Central memory CD4-positive, alpha-beta T cell (primary cell): ENCODE data around the gene CCND1.

ENCODE experiments used
- DNase-seq: peaks from one replicate; pipeline ENCODE4 v3.0.0; 2022

CCND1 gene

DNA sequence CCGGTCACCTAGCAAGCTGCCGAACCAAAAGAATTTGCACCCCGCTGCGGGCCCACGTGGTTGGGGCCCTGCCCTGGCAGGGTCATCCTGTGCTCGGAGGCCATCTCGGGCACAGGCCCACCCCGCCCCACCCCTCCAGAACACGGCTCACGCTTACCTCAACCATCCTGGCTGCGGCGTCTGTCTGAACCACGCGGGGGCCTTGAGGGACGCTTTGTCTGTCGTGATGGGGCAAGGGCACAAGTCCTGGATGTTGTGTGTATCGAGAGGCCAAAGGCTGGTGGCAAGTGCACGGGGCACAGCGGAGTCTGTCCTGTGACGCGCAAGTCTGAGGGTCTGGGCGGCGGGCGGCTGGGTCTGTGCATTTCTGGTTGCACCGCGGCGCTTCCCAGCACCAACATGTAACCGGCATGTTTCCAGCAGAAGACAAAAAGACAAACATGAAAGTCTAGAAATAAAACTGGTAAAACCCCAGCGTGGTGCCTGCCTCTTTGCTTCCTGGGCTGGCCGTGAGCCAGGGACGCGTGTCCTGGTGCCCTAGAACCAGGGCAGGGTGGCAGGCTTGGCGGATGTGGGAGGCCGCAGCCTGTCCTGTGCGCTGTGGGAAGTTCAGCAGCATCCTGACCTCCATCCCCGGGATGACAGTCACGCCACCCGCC lies 13.2 kb downstream of the CCND1 start:
- DNase-seq: no peak

DNA sequence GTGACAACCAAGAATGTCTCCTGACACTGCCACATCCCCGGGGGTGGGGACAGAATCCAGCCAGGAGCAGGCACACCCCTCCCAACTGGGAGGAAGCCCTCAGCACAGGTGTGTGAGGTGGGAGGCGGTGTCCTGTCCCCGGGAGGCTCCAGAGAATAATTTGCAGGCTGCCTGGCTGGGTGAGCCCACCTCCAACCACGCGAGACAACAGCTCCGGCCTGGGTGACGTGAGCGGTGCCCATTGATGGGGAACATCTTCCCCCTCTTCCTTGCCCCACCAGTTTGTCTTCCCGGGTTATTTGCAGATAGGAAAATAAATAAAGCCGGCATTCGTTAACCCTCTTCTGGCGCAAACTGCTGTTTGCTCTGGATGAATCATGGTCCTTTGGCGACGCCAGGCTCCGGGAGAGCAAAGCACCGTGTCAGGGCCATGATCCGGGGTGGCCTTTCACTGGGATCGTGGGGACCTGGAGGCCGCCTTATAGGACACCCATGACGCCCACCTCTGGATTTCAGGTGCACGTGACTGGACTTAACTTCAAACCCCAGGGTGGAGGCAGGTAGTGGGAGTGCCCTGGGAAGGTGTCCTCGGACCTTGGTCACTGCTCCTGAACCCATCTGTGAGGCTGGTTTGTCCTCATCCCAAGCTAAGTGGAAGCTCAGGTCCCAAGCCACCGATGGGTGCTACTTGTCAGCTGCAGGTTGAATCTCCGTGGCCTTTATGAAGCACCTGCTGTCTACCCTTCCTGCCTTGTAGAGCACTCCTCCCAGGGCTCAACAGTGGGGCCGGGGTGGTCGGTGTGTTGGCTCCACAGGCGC lies 13.9 kb downstream of the CCND1 start:
- no peak for DNase-seq

DNA sequence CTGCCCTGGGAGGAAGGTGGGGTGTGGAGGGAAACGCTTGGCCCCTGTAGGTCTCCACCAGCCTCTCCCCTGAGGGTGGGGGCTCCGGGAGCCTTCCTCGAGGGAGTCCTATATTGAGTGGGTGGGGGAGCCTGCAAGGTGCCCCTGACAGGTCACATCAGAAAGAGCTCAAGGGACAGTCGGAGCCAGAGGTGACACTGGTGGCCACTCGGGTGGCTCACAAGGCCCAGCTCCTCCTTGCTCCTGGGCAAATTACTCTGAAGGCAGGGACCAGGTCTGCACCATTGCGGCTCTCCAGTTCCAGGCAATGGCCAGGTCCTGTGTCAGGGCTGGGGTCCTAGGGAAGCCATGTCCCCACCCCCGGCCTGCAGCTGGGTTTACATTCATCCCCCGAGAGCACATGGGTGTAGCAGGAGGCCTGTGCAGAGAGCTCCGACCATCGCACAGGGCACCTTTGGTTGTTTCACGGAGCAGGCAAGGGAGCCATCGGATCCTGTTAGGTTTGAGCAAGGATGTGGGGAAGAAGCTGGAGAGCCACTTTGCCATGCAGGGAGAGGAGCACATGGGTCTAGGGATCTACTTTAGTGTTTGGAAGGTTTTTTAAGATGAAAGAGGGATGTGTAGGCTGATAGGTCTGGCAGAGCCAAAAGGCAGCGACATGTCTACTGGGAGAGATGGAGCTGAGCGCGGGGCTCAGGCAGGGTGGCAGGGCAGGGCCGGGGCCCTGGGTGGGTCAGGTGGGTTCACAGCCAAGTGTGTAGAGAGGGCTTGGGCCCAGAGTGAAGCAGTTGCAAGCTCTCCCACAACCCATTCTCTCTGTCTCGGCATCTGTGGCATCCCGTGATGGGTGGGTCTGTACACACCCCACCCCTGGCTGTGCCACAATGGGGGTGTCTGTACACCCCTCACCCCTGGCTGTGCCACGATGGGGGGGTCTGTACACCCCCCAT lies 14.8 kb downstream of the CCND1 start:
- DNase-seq: no peak

DNA sequence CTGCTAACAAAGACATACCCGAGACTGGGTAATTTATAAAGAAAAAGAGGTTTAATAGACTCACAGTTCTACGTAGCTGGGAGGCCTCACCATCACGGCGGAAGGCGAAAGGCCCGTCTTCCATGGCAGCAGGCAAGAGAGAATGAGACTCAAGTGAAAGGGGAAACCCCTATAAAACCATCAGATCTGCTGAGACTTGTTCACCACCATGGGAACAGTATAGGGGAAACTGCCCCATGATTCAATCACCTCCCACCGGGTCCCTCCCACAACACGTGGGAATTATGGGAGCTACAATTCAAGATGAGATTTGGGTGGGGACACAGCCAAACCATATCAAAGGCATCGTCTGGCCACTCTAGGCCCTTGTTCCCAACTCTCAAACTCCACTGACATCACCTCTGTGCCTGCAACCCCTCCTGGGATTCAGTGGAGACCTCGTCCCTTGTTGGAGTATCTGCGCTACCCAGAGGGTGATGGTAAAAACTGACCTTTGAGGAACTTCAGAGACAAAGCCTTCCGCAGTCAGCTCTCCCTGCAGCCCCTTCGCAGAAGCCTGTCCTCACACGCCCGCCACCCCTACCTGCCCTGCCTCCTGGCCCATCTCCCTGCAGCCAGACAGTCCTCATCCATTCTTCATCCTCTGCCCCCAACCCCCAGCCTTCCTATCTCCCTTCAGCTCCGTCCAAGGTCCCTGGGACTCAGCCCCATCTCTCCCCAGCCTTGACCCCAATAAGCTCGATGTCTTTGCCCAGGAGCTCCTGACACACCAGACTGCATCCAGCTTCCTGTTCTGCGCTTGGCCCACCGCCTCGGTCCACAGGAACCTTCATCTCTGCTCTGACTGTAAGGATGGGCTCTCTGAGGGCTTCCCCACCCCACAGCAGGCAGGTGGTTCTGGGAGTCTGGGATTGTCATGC lies 15.8 kb downstream of the CCND1 start:
- DNase-seq: no peak

DNA sequence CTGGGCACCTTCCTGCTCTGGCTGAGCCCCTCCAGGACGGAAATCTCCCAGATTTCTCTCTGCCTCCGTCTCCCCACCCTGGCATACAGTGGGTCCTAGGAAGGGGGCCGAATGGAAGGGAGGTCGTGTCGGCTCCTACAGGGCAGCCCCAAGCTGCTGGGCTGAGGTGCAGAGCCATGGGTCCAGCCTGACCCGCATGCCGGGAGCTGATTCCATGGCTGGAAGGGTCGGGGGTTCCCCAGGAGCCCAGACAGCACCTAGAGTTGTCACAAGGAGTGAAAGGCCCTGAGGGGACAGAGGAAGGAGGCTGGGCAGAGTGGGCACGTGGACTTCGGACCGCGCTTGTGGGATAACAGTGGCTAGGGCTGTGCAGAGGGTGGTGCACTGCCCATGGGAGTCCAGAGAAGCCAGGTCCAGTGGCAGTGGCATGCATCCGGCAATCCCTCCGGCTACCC lies 16.5 kb downstream of the CCND1 start:
- no peak for DNase-seq

DNA sequence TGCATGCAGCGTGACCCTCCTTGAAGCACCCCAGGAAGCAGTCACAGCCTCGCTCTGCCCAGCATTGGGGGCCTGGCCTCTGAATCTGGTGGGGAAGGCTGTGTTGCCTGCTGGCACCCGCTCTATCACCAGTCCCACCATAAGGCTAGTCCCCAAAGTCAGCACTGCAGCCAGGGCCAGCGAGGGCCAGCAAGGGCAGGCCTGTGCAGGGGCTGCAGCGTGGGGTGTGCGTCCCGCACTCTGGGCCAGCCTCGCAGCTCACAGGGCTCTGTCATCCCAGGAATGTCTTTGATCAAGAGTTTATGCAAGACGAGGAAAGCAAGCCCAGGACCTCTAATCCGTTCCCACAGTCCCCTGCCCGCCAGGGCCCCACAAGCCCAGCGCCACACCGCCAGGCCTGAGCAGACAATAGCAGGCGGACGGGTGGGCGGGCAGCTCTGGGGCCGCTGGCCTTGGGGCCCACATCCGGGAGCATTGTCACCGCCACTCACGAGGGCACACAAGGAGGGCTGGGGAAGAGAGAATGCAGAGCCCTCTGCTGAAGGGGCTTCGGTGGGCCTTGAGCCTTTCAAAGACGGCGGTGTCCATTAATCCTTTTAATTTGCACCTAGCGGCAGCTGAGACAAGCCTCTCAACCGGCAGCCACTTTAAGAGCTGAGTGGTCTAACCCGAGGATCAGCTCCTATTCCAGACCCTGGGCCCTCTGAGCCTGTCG lies 17.1 kb downstream of the CCND1 start:
- no peak for DNase-seq

DNA sequence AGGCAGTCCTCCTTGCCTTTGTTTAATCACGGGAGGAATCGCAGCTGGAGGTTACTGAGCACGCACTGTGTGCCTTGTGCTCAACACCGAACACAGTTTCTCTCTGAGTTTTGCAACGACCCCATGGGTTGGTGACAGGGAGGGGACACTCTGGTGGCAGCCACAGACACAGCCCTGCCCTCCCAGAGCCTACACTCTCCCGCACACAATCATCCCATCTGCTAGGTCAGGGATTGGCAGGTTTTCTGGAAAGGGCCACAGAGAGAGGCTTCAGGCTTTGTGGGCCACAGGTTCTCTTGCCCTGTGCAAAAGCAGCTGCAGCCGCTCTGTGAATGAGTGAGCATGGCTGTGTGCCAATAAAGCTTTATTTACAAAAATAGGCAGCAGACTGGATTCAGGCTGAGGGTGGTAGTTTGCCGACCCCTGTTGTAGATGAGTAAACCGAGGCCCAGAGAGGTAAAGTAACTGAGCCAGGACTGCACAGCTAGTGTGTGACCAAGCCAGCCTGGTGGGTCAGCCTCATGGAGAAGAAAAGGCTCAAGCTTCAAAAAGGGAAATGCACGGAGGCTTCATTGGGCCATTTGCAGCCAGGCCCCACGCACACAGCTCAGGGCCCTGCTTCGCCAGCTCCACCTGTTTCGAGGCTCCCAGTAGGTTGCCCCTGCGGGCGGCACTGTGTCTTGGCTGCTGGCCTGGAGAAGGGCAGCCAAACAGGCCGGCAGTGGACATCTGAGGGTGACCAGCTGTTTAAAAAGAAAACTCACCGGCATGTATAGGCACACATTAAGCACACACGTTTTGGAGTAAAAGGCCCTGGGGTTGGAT lies 17.9 kb downstream of the CCND1 start:
- DNase-seq: no peak

DNA sequence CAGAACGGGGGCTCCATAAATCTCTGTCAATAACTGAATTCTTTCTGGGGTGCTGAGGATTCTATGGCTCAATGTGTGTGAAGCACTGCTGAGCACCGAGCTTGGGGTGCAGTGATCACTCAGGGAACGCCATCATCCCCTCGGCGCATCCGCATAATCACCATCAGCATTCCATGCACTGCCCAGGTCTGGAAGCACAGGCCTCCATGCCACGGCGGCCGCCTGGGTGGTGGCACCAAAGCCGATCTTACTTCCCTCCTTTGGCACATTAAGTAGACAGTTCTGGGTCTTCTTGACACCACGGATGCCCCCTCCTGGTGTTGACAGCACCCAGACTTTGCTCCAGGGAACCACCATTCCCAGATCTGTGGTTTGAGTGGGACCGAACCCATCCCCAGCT lies 18.6 kb downstream of the CCND1 start:
- DNase-seq: no peak

DNA sequence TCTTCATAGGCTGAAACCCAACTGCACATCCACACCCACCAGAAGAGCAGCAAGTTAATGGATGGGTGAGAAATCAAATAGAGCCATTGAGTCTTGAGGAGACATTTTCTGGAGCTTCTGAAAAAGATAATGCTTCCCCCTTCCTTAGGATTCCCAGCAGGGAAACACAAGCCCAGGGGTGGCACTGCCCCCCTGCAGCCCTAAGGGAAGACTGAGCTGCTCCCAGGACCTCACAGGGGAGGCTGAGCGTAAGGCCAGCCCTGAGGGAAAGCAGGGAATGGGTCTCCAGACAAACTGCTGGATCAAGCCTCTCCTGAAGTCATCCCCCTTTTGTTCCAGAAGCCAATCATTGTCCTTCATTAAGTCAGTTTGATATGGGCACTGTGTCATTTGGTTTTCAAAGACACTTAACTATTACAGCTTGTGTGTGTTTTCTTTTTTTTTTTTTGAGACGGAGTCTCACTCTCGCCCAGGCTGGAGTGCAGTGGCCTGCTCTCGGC lies 19.1 kb downstream of the CCND1 start:
- no peak for DNase-seq

DNA sequence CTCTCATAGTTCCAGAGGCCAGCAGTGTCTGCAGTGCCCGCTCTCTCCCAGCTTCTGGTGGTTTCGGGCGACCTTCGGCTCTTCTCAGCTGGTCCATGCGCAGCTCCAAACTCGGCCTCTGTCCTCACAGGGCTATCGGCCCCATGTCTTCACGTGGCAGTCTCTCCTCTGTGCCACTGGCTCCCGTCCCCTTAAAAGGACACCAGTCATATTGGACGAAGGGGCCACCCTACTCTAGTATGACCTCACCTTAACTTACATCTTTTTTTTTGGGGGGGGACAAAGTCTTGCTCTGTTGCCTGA lies 20.4 kb downstream of the CCND1 start:
- no peak for DNase-seq

DNA sequence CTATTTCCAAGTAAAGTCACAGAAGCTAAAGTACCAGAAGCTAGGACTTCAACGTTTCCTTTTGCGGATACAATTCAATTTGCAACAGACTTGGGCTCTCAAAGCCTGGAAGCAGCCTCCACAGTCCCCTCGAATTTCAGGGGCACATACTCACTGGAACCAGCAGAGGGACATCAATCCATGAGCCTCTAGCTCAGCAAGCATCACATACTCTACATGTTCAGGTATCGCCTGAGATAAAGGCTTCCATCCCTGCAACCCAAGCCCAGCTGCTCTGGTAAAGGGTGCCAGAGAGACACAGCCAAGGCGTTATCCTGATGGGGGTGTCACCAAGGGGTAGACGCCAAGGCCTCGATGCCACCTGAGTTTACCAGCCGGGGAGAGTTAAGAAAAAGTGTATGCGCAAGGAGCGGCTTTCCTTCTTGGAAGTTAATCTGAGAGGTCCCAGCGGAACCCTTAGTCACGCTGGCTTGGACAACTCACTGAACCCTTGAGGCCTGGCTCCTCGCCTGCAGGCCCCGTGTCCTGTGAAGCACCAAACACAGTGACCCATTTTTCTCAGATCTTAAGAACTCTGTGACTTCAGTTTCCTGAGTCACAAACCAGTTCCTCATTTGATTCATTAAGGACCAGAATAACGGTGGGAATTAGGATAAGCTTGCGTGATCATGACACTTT lies 21.2 kb downstream of the CCND1 start:
- DNase-seq: no peak

DNA sequence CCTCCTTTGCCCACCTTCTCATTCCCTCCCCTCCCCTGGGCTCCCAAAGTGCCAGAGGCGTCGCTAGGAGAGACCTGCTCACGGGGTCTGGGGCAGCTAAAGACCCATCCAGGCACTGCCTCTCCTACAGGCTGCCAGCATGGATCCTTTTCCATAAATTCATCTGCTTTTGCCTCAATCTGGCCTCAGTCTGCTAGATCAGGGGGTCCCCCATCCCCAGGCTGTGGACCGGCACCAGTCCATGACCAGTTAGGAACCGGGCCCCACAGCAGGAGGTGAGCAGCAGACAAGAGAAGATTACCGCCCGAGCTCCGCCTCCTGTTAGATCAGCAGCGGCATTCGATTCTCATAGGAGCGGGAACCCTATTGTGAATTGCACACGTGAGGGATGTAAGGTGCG lies 21.9 kb downstream of the CCND1 start:
- DNase-seq: no peak

DNA sequence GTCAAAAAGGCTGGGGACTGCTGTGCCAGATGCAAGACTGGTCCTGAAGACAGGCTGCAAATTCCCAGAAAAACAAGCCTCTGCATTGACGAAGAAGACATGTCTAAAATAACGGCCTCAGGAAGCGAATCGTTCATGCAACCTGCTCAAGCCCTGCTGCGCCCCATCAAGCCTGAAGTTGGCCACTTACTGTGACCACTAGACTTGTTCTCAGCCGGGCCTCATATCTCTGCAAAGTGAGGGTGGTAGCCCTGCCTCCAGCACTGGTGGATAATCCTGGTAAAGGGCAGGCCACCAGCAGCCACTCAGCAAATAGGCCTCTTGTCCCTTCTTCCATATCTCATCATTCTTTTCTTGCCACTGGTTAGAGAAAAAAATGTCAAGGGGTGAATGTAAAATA lies 22.4 kb downstream of the CCND1 start:
- DNase-seq: no peak

DNA sequence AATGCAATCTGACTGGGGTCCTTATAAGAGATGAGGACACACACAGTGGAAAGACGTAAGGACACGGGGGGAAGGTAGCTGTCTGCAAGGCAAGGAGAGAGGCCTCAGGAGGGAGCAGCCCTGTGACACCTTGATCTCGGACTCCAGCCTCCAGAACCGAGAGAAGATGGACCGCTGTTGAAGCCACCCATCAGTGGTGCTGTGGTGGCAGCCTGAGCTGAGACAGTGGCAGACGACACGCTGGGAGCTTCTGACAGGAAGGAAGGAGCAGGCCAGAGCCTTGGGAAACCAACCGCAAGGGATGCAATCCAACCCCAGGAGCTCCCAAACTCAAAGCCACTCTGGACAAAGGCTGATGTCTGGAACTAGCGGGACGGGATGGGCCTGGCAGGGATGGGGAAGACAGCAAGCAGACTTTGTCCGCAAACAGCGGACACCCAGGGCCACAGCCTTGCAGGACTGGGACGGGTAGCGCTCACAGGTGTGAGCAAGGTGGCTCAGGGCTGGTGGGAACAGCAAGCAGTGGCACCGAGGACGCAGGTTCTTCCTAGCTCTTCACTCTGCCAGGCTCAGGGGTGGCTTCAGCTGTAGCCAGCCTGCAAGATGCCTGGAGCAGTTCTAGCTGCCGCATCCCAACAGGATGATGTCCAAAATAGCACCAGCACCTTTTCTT lies 23.3 kb downstream of the CCND1 start:
- no peak for DNase-seq

DNA sequence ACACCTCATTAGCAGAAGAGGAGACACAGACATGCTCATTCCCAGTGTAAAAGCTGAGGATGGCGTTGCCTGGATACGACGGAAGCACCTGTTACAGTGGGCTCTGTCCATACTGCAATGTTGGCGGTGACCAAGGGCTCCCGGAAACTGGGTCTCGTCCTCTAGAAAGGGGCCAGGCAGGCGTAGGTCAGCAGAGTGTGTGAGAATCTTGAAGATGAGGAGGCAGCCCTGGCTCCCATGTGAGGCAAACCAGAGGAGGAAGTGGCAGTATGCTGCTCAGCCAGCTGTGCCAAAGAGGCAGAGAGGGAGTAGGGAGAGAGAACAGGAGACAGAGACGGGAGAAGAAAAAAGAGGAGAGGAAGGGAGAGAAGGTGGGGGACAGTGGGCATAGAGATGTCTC lies 23.9 kb downstream of the CCND1 start:
- DNase-seq: no peak

DNA sequence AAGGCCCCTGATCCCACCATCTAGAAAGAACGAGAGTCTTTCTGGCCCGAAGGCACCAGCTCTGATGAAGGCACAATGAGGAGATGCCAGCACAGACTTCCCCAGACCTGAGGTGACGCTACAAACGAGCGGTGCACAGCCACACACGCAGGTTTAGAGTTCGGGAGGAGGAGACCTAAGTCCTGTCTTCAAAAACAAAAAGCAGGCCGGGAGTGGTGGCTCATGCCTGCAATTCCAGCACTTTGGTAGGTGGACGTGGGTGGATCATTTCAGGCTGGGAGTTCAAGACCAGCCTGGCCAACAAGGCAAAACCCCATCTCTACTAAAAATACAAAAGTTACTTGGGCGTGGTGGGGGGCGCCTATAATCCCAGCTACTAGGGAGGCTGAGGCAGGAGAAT lies 24.7 kb downstream of the CCND1 start:
- DNase-seq: no peak

DNA sequence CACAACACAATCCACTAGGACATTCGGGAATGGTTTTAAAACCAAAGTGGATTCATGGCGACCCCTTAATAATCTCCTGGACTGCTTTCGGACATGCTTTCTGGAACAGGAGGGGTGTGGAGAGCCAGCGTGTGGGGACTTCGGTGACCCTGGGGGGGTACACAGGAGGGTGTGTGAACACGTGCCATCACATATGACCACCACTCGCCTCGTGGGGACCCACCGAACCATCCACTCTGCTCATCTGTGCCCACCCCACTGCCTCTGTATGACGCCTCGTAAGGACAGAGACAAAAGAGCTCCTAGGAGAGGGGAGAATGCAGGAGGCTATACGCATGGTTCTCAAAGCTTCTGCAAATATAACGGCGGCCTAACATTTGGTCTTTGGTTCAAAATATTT lies 25.3 kb downstream of the CCND1 start:
- no peak for DNase-seq

DNA sequence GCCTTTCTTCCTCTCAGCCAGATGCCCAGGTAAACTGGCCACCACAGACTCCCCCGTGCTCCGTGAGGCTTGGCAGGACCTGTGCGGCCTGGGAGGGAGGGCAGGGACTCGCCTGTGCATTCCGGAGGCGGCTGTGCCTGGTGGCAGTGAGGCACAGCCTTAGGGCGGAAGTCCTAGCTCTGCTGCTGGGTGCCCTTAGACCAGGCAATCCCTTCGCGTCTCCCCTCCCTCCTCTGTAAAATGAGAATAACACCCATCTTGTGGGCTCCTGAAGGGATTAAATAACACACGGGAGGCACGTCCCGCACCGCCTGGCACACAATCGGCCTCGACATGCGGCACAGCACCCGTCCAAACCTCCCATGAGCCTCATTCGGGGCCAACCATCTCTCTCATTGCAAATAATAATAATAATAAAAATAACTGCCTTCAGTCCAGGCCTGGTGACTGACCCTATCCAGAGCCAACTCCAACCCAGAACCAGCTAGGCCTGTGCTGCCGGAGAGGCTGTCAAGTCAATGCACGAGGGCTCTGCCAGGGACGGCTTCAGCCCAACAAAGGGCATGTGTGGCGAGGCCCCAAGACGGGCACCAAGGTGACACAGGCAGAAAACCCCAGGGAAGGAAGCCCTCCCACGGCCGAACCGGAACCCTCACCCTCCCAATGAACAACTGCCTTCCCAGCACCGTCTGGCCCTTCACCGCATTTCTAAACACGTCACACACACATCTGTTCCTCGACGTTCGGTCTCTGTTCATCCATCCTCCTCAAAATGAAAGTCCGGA lies 26.0 kb downstream of the CCND1 start:
- DNase-seq: no peak
